GM18858 (cell line): ENCODE measurements around the gene OMA1.
"Not testable (repeated sequence)": the region's sequence is repeated elsewhere in the genome, so short reads cannot be mapped to it uniquely, and the experiment has no call there.

Experiments
- ATAC-seq: cut with Tn5 transposase; IDR thresholded peaks from one replicate; pipeline ENCODE4 v1.9.1; 2021; ENCODE audit not compliant: unreplicated experiment

OMA1 gene

DNA sequence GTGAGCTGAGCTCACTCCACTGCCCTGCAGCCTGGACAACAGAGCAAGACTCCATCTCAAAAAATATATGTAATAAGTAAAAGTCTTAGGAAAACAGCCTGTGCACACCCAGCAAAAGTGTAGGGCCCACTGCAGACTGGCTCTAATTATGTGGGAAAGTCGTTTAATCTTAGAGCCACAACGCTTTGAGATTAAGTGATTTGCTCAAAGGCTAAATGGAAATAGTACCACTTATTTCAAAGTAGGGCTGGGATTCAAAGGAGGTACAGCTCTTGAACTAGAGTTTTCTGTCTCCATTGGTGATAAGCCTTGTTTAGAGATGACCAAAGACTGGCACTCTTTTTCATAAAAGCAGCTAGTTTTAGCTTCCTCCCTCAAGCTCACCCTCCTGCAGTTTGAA lies 28.3 kb upstream of the OMA1 start:
- no peak for ATAC-seq

DNA sequence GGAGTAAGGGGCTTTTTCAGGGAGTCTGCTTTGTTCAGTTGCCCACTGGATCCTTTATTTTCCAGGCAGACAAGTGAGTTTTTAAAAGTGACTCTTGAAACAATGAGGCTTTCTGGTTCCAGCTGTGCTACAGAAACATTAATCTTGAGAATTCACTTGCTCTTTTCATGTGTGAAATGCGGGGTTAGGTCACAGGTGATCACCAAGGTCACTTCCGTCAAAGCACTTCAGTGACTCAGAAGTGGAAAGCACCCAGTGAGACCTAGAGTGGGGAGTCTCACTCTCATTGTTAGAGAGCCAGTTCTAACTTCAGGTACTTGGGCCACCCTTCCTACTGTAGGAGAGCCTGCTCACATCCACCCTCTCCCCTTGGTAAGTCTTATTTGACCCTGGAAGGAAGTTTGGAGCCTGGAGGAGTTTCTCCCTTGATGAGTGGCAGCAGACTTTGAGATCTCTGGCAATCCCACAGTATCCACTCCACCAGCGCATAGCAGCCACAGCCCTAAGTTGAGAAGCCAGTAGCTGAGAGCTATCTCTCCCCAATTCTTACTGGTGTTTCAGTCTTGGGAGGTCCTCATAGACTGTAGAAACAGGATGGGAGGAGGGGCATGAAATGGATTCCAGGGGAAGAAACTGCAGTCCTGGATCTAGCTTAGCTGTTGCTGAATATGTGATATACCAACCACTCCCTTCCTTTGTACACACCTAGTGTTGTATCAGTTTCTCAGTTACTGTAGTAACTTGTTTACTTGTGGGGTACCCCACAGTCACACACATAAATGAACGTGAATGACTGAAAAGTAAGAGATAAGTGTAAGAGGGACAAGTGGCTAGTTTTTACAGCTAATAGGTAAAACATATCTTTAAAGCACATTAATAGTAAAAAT lies 27.4 kb upstream of the OMA1 start:
- ATAC-seq: peak; percentile 95

DNA sequence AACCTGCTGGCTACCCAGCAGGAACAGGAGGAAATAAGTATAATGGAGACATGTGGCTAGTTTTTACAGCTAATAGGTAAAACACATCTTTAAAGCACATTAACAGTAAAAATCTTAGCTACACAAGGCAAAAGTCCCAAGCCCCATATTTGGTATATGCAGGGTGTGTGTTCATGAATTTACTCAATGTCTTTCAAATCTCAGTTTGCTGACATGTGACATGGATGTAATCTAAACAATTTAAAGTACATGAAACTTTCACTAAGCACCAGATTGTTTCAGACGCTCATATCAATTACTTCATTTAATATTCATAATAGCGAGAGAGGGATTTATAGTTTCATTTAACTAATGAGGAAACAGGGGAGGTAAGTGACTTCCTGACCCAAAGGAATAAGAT lies 26.6 kb upstream of the OMA1 start:
- no peak for ATAC-seq

DNA sequence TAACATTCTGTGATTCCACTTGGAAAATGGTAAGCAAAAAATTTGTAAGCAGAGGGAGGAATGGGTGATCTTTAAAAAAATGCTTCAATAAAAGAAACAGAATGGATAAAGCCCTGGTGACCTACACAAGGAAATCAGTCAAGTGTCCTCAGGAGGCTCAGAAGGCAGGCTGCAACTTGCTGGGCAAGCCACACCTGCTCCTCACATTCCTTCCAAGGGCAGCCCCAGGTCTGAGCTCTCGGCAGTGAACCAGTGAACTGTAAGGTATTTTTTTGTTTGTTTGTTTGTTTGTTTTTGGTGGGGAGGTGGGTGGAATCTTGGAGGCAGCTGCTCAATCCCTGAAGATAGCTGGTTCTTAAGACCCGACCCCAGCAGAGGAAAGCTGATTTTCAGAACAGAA lies 26.2 kb upstream of the OMA1 start:
- ATAC-seq: no peak

DNA sequence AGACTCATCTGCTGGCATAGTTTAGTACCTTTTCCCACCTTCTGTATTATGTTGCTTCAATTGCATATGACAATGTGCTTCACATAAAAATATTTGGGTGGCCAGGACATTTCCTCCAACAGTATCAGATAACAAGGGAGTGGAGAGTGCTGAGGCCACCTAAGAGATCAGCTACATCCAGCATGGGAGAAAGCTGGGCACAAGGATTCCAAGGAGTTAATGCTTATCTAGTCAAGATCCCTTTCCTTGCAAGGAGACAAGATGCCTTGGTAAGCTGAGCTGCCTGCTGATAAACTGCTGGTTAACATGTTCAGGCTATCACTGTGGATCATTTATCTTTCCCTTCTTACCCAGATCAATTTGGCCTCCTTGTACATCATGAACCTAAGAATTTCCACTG lies 25.1 kb upstream of the OMA1 start:
- no peak for ATAC-seq

DNA sequence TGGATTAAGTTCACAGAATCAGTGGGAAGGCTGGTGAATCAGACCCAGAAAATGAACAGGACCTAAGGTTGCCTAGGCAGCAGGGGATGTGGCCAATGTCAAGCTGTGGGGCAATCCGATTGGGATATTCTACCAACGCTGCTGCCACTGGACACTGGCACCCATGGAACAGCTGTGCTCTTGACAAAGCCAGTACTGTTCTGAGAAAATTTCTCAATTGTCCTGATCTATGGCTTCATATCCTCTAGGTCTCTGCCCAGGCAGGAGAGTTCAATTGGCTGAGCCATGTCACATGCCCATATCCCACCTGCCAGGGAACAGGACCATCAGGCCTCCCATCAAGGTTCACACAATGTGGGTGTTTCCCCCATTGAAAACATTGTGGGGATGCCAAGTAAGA lies 24.3 kb upstream of the OMA1 start:
- no peak for ATAC-seq

DNA sequence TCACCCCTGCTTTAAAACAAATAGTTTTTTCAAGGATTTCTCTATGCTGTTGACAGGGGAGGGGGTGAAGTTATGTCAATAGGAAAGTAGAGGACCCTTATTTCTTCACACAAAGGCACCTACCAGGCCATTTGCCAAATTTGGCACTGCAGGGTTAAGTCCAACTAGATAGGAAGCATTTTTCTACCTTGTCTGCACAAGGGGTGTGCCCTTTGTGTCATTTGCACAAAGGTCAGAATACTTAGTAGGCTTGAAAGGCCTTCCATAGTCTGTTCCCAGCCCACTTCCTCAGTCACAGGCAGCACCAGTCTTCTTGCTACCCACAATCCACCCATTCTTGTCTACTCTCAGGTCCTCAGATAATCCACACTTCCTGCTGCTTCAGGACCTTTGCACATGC lies 23.6 kb upstream of the OMA1 start:
- no peak for ATAC-seq

DNA sequence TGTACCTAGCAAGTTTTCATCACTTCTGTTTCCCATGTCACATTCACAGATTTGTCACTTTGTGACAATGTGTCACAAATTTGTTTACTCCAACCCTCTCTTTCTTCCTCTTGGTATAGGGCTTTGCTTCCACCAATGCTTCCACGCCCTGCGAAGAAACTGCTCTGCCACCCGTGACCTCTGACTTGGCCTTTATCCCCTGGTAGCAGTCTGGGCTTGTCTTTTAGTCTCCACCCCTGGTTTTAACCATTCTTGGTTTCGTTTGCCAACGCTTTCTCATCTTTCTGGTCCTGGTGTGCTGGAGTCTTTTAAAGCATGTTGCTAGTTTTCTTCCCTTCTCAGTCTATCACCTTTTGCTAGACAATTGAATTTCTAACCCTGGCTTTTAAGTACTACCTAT lies 22.4 kb upstream of the OMA1 start:
- no peak for ATAC-seq

DNA sequence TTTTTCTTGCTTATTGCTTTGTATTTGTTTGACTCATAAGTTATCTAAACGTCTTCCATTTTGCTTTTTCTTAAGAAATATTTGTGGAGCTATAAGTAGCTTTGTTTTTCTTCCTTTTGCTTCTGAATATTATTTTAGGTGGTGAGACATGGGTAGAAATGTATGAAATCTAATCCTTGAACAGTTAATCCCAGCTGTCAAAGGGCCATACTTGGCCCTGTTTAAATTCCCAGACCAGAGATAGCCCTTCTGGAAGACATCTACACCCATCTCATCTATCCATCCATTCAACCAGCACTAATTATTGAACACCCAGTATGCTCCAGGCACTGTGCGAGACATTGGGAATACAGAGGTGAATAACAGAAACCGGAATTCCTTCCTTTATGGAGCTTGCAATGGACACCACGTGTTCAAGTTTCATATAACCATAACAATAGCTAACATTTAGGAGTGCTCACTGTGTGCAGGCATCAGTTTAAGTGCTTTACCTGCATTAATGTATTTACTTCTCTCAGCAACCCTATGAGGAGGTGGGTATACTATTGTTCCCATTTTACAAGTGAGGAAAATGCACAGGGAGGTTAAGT lies 21.8 kb upstream of the OMA1 start:
- ATAC-seq: no peak

DNA sequence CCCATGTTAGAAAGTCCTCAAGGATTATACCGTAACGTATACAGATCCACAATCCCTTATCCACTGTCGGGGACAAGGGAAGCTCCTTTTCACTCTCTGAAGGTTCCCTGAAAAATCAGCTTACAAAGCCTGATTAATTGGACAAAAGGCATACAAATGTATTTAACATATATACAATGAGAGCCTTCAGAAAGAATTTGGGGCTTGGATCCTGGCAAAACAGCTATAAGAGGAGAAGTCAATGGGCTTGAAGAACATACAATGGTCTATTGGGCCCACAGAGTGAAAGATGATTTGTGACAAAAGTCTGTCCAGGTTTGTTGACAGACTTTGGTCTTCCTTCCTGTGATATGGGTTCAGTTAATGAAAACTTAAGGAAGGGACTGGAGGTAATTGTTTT lies 19.8 kb upstream of the OMA1 start:
- ATAC-seq: no peak

DNA sequence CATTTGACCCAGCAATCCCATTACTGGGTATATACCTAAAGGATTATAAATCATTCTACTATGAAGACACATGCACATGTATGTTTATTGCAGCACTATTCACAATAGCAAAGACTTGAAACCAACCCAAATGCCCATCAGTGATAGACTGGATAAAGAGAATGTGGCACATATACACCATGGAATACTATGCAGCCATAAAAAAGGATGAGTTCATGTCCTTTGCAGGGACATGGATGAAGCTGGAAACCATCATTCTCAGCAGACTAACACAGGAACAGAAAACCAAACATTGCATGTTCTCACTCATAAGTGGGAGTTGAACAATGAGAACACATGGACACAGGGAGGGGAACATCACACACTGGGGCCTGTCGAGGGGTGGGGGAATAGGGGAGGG lies 17.2 kb upstream of the OMA1 start:
- not testable (repeated sequence) for ATAC-seq

DNA sequence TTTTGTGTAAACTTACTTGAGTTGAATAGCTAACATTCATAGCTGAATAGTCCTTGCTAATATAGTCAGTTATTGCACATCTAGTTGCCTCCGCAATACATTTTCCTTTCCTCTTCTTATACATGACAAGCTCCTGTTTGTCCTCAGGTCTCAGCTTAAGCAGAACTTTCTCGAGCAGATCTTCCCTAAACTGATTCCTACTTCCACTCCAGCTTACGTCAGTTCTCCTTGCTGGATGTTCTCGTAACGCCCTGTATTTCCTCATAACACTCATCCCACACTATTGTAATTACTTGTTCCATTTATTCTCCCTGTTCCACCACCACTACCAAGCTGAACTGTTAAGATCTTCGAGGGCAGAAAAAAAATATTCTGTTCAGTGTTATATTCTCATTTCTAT lies 15.1 kb upstream of the OMA1 start:
- no peak for ATAC-seq

DNA sequence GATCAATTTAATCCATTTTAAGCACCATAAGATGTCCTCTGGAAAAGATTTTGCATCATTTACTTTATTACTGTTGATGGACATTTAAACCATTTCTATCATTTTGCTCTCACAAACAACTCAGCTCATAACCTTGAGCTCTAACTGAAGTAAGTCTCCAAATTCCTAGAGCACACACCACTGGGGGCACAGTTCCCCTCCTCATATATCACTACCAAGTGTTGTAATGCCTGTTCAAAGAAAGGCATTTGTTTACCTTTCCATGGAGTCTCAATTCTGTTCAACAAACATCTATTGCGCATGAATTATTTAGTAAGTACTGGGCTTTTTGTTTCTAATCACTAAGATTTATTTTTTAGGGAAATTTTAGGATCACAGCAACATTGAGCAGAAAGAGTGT lies 8.9 kb upstream of the OMA1 start:
- no peak for ATAC-seq

DNA sequence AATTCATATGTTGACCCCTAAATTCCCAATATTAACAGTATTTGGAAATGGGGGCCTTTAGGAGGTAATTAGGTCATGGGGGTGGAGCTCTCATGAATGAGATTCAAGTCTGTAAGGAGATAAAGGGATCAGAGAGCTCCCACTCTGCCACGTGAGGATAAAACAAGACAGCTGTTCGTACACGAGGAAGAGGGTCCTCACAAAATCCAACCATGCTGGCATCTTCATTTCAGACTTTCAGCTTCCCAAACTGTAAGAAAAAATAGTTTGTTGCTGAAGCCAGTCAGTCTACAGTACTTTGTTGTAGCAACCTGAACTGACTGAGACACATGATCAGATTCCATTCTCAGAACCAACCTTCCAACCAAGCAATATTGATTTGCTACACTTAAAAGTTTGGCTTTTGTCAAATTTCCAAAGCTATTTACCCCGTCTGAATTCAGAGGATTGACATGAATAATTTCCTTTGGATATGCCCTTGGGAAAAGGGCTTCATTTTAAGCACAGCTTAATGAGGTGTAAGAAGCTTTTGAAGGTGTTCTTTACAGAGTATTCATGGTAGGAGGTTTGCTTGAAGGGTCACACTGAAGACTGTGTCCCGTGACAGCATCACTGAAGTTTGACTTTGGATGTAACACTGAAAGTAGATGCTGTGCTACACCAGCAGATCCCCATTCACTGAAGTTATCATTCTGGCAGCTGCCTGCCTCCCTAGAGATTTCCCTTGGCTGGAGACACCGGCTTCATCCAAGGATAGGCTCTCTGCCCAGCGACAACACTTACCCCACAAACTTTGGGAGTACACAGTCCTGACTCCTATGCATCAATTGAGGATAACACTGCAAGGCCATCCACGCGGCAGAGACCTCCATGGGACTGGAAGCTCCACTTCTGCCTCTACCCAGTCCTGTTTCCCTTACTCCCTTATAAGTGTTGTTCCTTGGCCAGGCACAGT lies 4.9 kb upstream of the OMA1 start:
- no peak for ATAC-seq

DNA sequence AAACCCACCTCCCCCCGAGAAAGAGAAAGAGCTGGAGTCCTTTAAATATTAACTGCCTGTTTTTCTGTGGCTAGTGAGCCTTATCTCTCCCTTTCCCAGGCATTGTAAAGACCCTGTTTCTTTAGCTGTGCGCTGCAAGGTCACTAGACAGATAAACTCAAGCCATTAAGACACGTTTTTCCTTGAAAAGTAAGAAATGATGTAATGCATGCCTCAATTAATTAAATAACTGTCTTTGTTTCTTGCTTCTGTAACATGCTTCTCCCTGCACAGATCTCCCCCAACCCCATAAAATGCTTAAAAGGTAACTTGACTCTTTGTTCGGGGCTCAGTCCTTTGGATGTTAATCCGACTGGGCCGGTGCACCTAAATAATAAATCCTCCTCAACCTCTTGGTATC lies 2.8 kb upstream of the OMA1 start:
- not testable (repeated sequence) for ATAC-seq

DNA sequence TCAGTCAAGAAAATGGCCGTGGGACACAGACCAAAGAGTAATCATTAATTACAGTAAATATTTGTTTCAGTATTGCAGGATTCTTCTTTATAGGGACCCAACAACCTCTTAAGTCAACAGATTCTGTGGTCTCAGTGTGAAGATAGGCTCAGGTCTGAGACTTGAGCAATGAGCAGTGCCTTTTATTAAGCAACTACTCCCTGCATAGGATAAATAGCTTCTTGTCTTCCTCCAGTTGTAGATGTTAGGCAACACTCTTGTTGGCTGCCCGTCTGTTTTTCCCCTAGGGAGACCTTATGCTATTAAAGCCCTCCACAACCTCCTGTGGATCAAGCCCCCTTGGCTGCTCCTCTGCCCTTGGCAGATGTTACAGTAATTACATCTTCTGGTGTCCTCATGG lies 1.8 kb upstream of the OMA1 start:
- no peak for ATAC-seq

DNA sequence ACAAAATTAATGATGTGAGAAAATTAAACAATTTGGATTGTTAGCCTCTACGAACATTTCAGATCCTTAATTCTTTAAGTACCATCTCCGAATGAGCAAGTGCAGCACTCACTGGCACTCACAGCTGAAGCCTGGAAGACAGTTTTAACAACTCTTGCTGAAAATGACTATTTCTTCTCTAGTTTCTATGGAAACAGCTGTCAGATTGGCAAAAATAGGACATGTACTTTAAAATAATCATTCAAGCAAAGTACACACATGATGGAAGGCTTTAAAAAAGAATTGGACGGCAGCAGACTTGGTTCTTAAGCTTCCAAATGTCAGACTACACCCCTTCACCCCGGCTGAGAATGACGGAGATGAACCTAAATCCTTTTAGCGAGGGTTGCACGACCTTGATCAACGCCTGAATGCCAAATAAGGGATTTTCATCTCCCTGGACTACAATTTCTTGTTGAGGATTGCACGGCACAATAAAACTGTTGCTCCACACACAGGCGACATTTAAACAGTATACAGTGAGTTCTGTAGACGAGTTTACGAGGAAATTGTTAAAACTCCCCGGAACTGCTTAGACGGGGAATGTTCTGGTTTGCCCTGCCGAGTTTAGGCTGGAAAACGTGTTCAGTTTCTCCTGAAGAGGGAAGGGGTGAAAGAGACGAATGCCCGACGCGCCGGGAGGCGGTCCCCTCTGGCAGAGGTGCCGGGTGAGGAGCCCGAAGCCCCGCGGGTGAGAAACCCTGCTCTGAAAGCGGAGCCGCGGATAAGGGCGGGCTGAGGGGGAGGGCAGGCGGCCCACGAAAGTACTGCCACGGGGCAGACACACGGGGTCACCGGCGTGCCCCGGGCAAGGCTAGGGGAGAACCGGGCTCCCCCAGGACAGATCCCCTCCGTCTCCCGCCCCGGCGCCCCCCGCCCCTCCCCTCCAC lies 671 bp downstream of the OMA1 start:
- ATAC-seq: peak; percentile 23

DNA sequence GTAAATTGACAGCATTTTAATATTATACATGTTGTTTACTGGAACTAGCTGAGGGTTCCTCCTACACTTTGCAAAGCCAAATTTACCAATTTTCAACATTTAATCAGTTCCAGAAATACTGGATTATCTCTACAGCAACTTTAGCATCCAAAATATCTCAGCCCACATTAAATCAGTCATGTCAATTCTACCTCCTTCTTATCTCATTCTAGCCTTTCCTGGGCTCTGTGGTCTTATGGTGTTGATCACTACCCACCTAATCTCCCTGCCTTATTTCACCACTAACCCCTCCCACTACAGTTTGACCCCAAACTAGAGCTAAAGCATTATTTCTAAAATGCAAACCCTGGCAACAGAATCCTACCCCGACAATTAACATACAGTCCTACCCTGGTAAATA lies 3.3 kb downstream of the OMA1 start:
- no peak for ATAC-seq

DNA sequence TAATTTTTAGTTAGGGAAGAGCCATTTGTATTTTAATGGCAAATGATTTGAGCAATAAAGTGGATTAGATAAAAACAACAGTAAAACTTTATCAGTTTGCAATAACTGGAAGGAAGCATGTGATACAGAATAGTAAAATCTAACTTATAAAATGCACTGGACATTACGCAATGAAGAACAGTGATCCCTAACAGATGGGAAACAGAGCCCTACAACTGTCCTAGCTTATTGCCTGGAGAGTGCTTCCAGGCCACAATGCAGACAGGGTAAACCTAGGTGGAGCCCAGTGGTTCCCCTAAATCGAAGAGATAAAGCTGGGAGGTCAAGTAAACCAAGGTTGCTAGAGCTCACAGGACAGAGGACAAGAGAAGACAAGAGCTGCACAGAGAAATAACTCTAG lies 7.0 kb downstream of the OMA1 start:
- no peak for ATAC-seq

DNA sequence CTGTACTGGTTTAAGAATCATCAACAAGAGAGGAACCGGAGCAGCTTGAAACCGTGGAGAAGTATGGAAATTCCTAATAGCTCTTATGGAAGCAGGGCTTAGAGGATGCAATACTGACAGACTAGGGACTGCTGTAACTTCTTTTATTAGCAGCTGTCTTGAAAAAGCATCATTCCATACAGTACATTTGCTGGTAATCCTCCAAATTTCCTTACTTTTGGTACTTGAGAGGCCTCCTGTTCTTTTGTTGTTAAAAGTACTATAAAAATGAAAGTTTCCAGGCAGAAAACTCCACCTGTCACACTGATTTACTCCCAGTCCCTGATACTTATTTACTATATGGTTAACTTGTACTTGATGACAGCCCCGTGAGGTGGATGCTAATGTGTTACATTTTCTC lies 7.7 kb downstream of the OMA1 start:
- no peak for ATAC-seq

DNA sequence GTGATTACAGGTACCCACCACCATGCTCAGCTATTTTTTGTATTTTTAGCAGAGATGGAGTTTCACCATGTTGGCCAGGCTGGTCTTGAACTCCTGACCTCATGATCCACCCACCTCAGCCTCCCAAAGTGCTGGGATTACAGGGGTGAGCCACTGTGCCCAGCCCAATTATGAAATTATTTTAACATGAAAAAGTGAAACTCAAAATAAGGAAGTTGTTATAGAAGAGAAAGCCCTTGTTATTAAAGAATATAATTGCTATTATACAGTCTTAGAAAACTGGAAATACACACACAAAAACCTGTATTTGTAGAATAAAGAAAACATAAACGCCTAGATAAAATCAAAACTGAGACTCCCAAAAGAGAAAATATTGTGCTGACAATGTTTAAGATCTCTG lies 14.7 kb downstream of the OMA1 start:
- ATAC-seq: not testable (repeated sequence)
